GM23338 (cell line): ENCODE results near the gene BCL2A1.

ENCODE experiments used
- CREB1 ChIP-seq: fragments of 250-450 bp; sonication (Bioruptor Pico); IDR thresholded peaks from 2 replicates; pipeline ENCODE4 v1.5.0; 2020; ENCODE audit warnings: low read depth, mild to moderate bottlenecking, moderate library complexity
- CTCF ChIP-seq, 2 experiments: fragments of 200-600 bp in 1 of 2; sonication (generic) in 1 of 2; conservative IDR thresholded peaks; 2 replicates each; pipeline versions ENCODE4 v1.5.1 to v1.6.1; 2016 to 2017; ENCODE audit warnings: antibody characterized with exemption in 2 of 2, low read depth in 2 of 2, mild to moderate bottlenecking in 2 of 2, moderate library complexity in 1 of 2
- ETS1 ChIP-seq: IDR thresholded peaks from 2 replicates; pipeline ENCODE4 v1.6.1; 2016; ENCODE audit warnings: antibody characterized with exemption
- EZH2 ChIP-seq: fragments of 200-600 bp; sonication (generic); IDR thresholded peaks from one replicate; pipeline ENCODE4 v1.8.0; 2017; ENCODE audit warnings: antibody characterized with exemption, mild to moderate bottlenecking, low read depth; ENCODE audit not compliant: unreplicated experiment
- EZH2phosphoT487 ChIP-seq: fragments of 200-600 bp; sonication (generic); IDR thresholded peaks from one replicate; pipeline ENCODE4 v1.8.1; 2018; ENCODE audit warnings: antibody characterized with exemption; ENCODE audit not compliant: unreplicated experiment
- JUNB ChIP-seq: IDR thresholded peaks from one replicate; pipeline ENCODE4 v1.6.1; 2016; ENCODE audit warnings: antibody characterized with exemption; ENCODE audit not compliant: unreplicated experiment
- NANOG ChIP-seq: IDR thresholded peaks from 2 replicates; pipeline ENCODE4 v1.6.1; 2016; ENCODE audit warnings: antibody characterized with exemption, borderline replicate concordance
- POLR2AphosphoS5 ChIP-seq: IDR thresholded peaks from 2 replicates; pipeline ENCODE4 v1.6.1; 2016; ENCODE audit warnings: antibody characterized with exemption, low read depth
- REST ChIP-seq: IDR thresholded peaks from one replicate; pipeline ENCODE4 v1.6.1; 2018; ENCODE audit warnings: antibody characterized with exemption; ENCODE audit not compliant: unreplicated experiment
- STAT1 ChIP-seq: IDR thresholded peaks from one replicate; pipeline ENCODE4 v1.6.1; 2016; ENCODE audit warnings: antibody characterized with exemption; ENCODE audit not compliant: unreplicated experiment
- ZNF114 ChIP-seq: fragments of 250-450 bp; sonication (Bioruptor Pico); IDR thresholded peaks from 2 replicates; pipeline ENCODE4 v1.5.0; 2020; ENCODE audit warnings: mild to moderate bottlenecking, moderate library complexity
- ZNF331 ChIP-seq: fragments of 250-450 bp; sonication (Bioruptor Pico); IDR thresholded peaks from 2 replicates; pipeline ENCODE4 v1.5.0; 2020; ENCODE audit warnings: low read depth, mild to moderate bottlenecking, moderate library complexity
- ZNF462 ChIP-seq: fragments of 250-450 bp; sonication (Bioruptor Pico); IDR thresholded peaks from 2 replicates; pipeline ENCODE4 v1.5.0; 2020; ENCODE audit warnings: mild to moderate bottlenecking, moderate library complexity

- no peak for TF ChIP-seq CTCF (conservative IDR thresholded peaks at IDR 0.05; ENCODE audit: low read depth in 2 of 2)
- TF ChIP-seq CREB1 (CRISPR knock-in tag) = no peak
- TF ChIP-seq POLR2AphosphoS5 = no peak
- no peak for TF ChIP-seq ZNF331
- no peak for TF ChIP-seq EZH2phosphoT487
- no peak for TF ChIP-seq EZH2
- no peak for TF ChIP-seq REST
- no peak for TF ChIP-seq ZNF114 (CRISPR knock-in tag)
- no peak for TF ChIP-seq ETS1
- TF ChIP-seq NANOG = no peak
- no peak for TF ChIP-seq JUNB
- no peak for TF ChIP-seq ZNF462 (CRISPR knock-in tag)
- no peak for TF ChIP-seq STAT1
These were observed 18.2 kb upstream of the BCL2A1 start for GRCh38 chr15:79989183-79989582.
